ENCODE results near the gene DEPDC4. TPM values are rescaled to one million over a fixed set of nuclear protein-coding genes. Genes with fewer than 3 reads are reported as not detected.
"Not testable (repeated sequence)": the region's sequence is repeated elsewhere in the genome, so short reads cannot be mapped to it uniquely, and the experiment has no call there.

Gene DEPDC4
- total RNA-seq, 1 donor from 2014 or later = 0.61 TPM

- peaks cover 4% of the 10 kb centered on the region for H3K36me3 ChIP-seq
- peak; percentile 4 for TF ChIP-seq CTCF (IDR thresholded peaks at IDR 0.05)
- no peak for DNase-seq
- intact Hi-C loops (cut with DNase I) = no loop called here
- H3K4me1 ChIP-seq = no peaks in the 10 kb centered on the region
- no peak overlapping the region for H3K27ac ChIP-seq
- H3K4me3 ChIP-seq = no peak overlapping the region
- no peaks in the 10 kb centered on the region for H3K27me3 ChIP-seq
- no peaks in the 10 kb centered on the region for H3K9me3 ChIP-seq
- ATAC-seq = peak; percentile 67
These were observed 37.0 kb downstream of the DEPDC4 start for GRCh38 chr12:100229876-100230275.

GRCh38 chr12:100229036-100229635, 37.7 kb downstream of the DEPDC4 start:
- no peak for DNase-seq
- H3K9me3 ChIP-seq = no peaks in the 10 kb centered on the region
- H3K27me3 ChIP-seq = no peaks in the 10 kb centered on the region
- H3K4me3 ChIP-seq = no peak overlapping the region
- no peaks in the 10 kb centered on the region for H3K4me1 ChIP-seq
- intact Hi-C loops (cut with DNase I) = no loop called here
- no peak overlapping the region for H3K27ac ChIP-seq
- TF ChIP-seq CTCF (IDR thresholded peaks at IDR 0.05) = no peak
- ATAC-seq = no peak
- H3K36me3 ChIP-seq = peaks cover 11% of the 10 kb centered on the region

GRCh38 chr12:100225491-100225890, 41.4 kb downstream of the DEPDC4 start:
- Histone ChIP-seq H3K27me3 (no peaks in the 10 kb centered on the region), H3K4me3 (no peak overlapping the region), H3K9me3 (no peaks in the 10 kb centered on the region), H3K4me1 (no peaks in the 10 kb centered on the region), H3K27ac (no peak overlapping the region), H3K36me3 (peaks cover 45% of the 10 kb centered on the region)
- DNase-seq (no peak), ATAC-seq (no peak)
- no peak for TF ChIP-seq CTCF (IDR thresholded peaks at IDR 0.05)
- intact Hi-C loops (cut with DNase I) = no loop called here

GRCh38 chr12:100222173-100222572, 44.7 kb downstream of the DEPDC4 start:
- H3K36me3 ChIP-seq = peaks cover 79% of the 10 kb centered on the region
- intact Hi-C loops (cut with DNase I); ATAC-seq; H3K9me3 ChIP-seq; H3K4me1 ChIP-seq; H3K4me3 ChIP-seq; H3K27me3 ChIP-seq; DNase-seq; H3K27ac ChIP-seq: not testable (repeated sequence)

GRCh38 chr12:100221523-100221922, 45.4 kb downstream of the DEPDC4 start:
- Histone ChIP-seq H3K27me3 (no peaks in the 10 kb centered on the region), H3K9me3 (no peaks in the 10 kb centered on the region), H3K4me3 (no peak overlapping the region), H3K4me1 (no peaks in the 10 kb centered on the region), H3K36me3 (peaks cover 84% of the 10 kb centered on the region), H3K27ac (no peak overlapping the region)
- TF ChIP-seq CTCF (IDR thresholded peaks at IDR 0.05) = no peak
- intact Hi-C loops (cut with DNase I) = no loop called here
- ATAC-seq (no peak), DNase-seq (no peak)

GRCh38 chr12:100219328-100220109, 47.4 kb downstream of the DEPDC4 start:
- Histone ChIP-seq H3K4me3 (no peak overlapping the region), H3K27me3 (no peaks in the 10 kb centered on the region), H3K4me1 (no peaks in the 10 kb centered on the region), H3K36me3 (peaks cover 82% of the 10 kb centered on the region), H3K9me3 (no peaks in the 10 kb centered on the region), H3K27ac (no peak overlapping the region)
- ATAC-seq (no peak), DNase-seq (no peak)
- no peak for TF ChIP-seq CTCF (IDR thresholded peaks at IDR 0.05)
- intact Hi-C loops (cut with DNase I) = no loop called here
